ENCODE data around the gene SMPD3. TPM values are rescaled to one million over a fixed set of nuclear protein-coding genes. Genes with fewer than 3 reads are reported as not detected.
A peak's percentile ranks its signal among the peaks of the same experiment; 100 is the strongest.

SMPD3 gene
- total RNA-seq, 4 donors from 2014 or later: 51.1 to 168 (median 68.9) TPM

DNA sequence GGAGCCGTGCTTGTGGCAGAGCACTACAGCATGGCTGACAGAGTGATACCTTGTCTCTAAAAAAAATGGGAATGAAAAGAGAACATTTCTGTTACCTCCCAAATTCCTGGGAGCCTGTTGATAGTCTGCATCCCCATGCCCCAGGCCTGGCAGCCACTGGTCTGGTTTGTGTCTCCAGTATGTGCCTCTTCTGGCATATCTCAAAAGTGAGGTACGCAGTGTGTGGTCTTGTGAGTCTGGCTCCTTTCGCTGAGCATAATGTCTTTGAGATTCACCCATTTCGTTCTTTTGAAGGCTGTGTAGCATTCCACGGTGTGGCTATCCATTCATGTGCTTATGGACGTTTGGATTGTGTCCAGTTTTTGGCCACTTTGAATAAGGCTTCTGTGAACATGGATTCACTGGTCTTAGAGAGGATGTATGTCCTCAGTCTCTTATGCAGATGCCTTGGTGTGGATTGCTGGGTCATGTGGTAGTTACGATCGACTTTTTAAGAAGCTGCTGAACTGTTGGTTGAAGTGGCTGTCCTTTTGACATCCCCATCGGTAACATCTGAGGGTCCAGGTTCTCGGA lies 98.4 kb downstream of the SMPD3 start:
- Histone ChIP-seq H3K27ac (no peak overlapping the region), H3K27me3 (no peaks in the 10 kb centered on the region), H3K9me3 (no peaks in the 10 kb centered on the region), H3K36me3 (peaks cover 0 to 42% (median 13%) of the 10 kb centered on the region in 4 donors), H3K4me3 (no peak overlapping the region), H3K4me1 (peaks cover 4 to 11% (median 7%) of the 10 kb centered on the region in 4 donors)
- WGBS, 2 donors (ENCODE audit: low coverage in 1 of 2): 89% methylated on average over 10 of the region's 10 CpGs; no CpG with 5 or more reads in 1 of the 2 donors
- DNase-seq: no peak
- TF ChIP-seq POLR2A (IDR thresholded peaks at IDR 0.05) (no peak), POLR2AphosphoS5 (IDR thresholded peaks at IDR 0.05) (peak in 2 of 3 donors; percentile 58 to 71)
- in situ Hi-C loops (cut with MboI; ENCODE audit: low pct_ligation_motif_present in 1 of 4, low pct_unique_long_range_greater_than_20kb in 1 of 4, low sequenced_read_pairs in 3 of 4): no loop called here
- intact Hi-C loops (cut with DNase I; ENCODE audit: low total_unique reads): no loop called here

DNA sequence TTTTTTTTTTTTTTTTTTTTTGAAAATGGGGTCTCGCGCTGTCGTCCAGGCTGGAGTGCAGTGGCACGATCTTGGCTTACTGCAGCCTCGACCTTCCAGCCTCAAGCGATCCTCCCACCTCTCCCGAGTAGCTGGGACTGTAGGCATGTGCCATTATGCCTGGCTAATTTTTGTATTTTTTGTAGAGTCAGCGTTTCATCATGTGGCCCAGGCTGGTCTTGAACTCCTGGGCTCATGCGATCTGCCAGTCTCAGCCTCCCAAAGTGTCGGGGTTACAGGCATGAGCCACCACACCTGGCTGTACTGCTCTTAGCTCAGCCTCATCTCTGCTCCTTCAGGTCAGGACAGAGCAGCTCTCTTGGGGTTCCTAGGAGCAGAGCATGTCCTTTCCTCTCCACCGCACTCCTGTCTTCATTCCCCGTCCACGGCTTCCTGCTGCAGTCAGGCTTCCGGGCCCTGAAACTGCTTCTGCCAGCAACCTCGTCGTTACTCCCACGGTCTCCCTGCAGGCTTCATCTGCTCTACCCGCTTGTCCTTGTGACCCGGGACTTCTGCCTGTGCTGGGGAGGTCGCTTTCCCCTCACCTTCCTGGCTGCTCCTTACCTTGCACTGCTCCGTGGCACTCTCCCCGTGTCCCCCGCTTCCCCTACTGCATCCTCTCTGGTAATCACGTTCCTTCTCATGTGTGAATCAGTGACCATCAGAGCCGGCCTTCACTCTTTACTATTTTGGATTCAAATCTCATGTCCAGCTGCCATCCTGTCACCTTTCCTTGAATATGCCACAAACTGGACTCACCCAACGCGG lies 99.5 kb downstream of the SMPD3 start:
- no peak overlapping the region for H3K4me3 ChIP-seq
- DNase-seq: no peak
- 94 to 97% methylated on average over 9 to 27 of the region's 27 CpGs for WGBS, 2 donors (ENCODE audit: low coverage in 1 of 2)
- no peak overlapping the region for H3K27ac ChIP-seq
- no peaks in the 10 kb centered on the region for H3K9me3 ChIP-seq
- in situ Hi-C loops (cut with MboI; ENCODE audit: low pct_ligation_motif_present in 1 of 4, low pct_unique_long_range_greater_than_20kb in 1 of 4, low sequenced_read_pairs in 3 of 4): no loop called here
- peaks cover 0 to 37% (median 9%) of the 10 kb centered on the region in 4 donors for H3K36me3 ChIP-seq
- H3K4me1 ChIP-seq: peaks cover 4 to 11% (median 7%) of the 10 kb centered on the region in 4 donors
- no peak for TF ChIP-seq EP300 (IDR thresholded peaks at IDR 0.05; ENCODE audit: low read depth)
- TF ChIP-seq CTCF (IDR thresholded peaks at IDR 0.05): no peak
- no peak for TF ChIP-seq POLR2A (IDR thresholded peaks at IDR 0.05)
- no peak for TF ChIP-seq POLR2AphosphoS5 (IDR thresholded peaks at IDR 0.05)
- intact Hi-C loops (cut with DNase I; ENCODE audit: low total_unique reads): no loop called here
- no peaks in the 10 kb centered on the region for H3K27me3 ChIP-seq

DNA sequence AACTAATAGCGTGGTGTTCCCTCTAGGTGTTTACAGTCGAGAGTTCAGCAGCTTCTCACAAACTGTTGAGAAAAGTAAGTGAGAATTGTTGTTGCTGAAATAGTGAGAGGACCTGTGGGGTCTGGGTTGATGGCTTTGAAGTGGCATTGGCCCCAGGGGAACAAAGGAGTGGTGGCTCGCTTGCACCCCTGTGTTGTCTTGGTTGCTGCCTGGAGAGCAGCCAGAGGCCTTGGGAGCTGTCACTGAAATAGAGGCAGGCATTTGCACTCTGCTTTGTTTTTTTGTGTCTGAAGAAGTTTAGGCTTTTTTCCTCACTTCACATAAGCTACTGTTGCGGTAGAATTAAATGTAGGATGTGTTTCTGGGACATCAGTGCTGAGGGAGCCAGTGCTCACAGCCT lies 100.7 kb downstream of the SMPD3 start:
- Histone ChIP-seq H3K27me3 (no peaks in the 10 kb centered on the region), H3K27ac (no peak overlapping the region), H3K4me1 (peaks cover 4 to 8% (median 7%) of the 10 kb centered on the region in 4 donors), H3K4me3 (no peak overlapping the region), H3K9me3 (no peaks in the 10 kb centered on the region), H3K36me3 (peaks cover 0 to 31% (median 7%) of the 10 kb centered on the region in 4 donors)
- in situ Hi-C loops (cut with MboI; ENCODE audit: low pct_ligation_motif_present in 1 of 4, low pct_unique_long_range_greater_than_20kb in 1 of 4, low sequenced_read_pairs in 3 of 4): no loop called here
- intact Hi-C loops (cut with DNase I; ENCODE audit: low total_unique reads): no loop called here
- WGBS, 2 donors (ENCODE audit: low coverage in 1 of 2): 86% methylated on average over 4 of the region's 4 CpGs; no CpG with 5 or more reads in 1 of the 2 donors
- no peak for TF ChIP-seq CTCF (IDR thresholded peaks at IDR 0.05)
- DNase-seq: no peak

- in situ Hi-C loops (cut with MboI; ENCODE audit: low pct_ligation_motif_present in 1 of 4, low pct_unique_long_range_greater_than_20kb in 1 of 4, low sequenced_read_pairs in 3 of 4): no loop called here
- Histone ChIP-seq H3K4me3 (no peak overlapping the region), H3K27ac (no peak overlapping the region), H3K4me1 (peaks cover 4 to 7% (median 7%) of the 10 kb centered on the region in 4 donors), H3K9me3 (no peaks in the 10 kb centered on the region), H3K36me3 (peaks cover 0 to 31% (median 7%) of the 10 kb centered on the region in 4 donors), H3K27me3 (no peaks in the 10 kb centered on the region)
- no peak for DNase-seq
- 90% methylated on average over 12 of the region's 12 CpGs; no CpG with 5 or more reads in 1 of the 2 donors for WGBS, 2 donors (ENCODE audit: low coverage in 1 of 2)
- intact Hi-C loops (cut with DNase I; ENCODE audit: low total_unique reads): no loop called here
- TF ChIP-seq POLR2A (IDR thresholded peaks at IDR 0.05): no peak
- no peak for TF ChIP-seq POLR2AphosphoS5 (IDR thresholded peaks at IDR 0.05)
- TF ChIP-seq EP300 (IDR thresholded peaks at IDR 0.05; ENCODE audit: low read depth): no peak
- no peak for TF ChIP-seq CTCF (IDR thresholded peaks at IDR 0.05)
These were observed 101.3 kb downstream of the SMPD3 start for GRCh38 chr16:68346892-68347480.
